CD14-positive monocyte (primary cell): Measurements from ENCODE around the gene AQP6. TPM values are rescaled to one million over a fixed set of nuclear protein-coding genes. Genes with fewer than 3 reads are reported as not detected.
A peak's percentile ranks its signal among the peaks of the same experiment; 100 is the strongest.

ENCODE experiments used
- DNase-seq, 3 donors: peaks; one replicate each; pipeline ENCODE4 v3.0.0-alpha.2; 2011 to 2022
- H2AFZ ChIP-seq: 2 replicates; pipeline ENCODE4 v1.6.0; 2012; ENCODE audit warnings: mild to moderate bottlenecking, low read depth, low read length, inconsistent platforms; ENCODE audit not compliant: insufficient read depth, poor library complexity, severe bottlenecking
- H3K27ac ChIP-seq, 2 donors: 1 replicate in 1 of 2; 2 replicates in 1 of 2; pipeline ENCODE4 v1.5.1; 2012 to 2013; ENCODE audit warnings: low read length in 2 of 2, control low read depth in 1 of 2, inconsistent platforms in 1 of 2, low read depth in 1 of 2, mild to moderate bottlenecking in 1 of 2
- H3K27me3 ChIP-seq, 2 donors: one replicate each; pipeline versions ENCODE4 v1.6.0 to v1.6.1; 2011 to 2013; ENCODE audit warnings: low read length in 2 of 2; ENCODE audit not compliant: control insufficient read depth in 2 of 2, insufficient read depth in 2 of 2
- H3K36me3 ChIP-seq, 2 donors: replicated peaks in 1 of 2; 1 replicate in 1 of 2; 2 replicates in 1 of 2; pipeline versions ENCODE4 v1.5.1 to v1.6.1; 2012 to 2013; ENCODE audit warnings: low read length in 2 of 2, control low read depth in 1 of 2, inconsistent platforms in 1 of 2, mild to moderate bottlenecking in 1 of 2; ENCODE audit not compliant: insufficient read depth in 2 of 2, control insufficient read depth in 1 of 2
- H3K4me1 ChIP-seq, 2 donors: 1 replicate in 1 of 2; 2 replicates in 1 of 2; pipeline versions ENCODE4 v1.5.1 to v1.6.1; 2012 to 2013; ENCODE audit warnings: low read length in 2 of 2, control low read depth in 1 of 2, inconsistent platforms in 1 of 2, mild to moderate bottlenecking in 1 of 2, moderate library complexity in 1 of 2; ENCODE audit not compliant: insufficient read depth in 2 of 2, control insufficient read depth in 1 of 2
- H3K4me2 ChIP-seq: replicated peaks from 2 replicates; pipeline ENCODE3; 2012; ENCODE audit warnings: low read length, moderate library complexity, mild to moderate bottlenecking; ENCODE audit not compliant: poor library complexity, severe bottlenecking; ENCODE audit errors: extremely low read depth
- H3K4me3 ChIP-seq, 3 experiments: fragments of 200-600 bp in 1 of 3; sonication (generic) in 1 of 3; replicated peaks in 1 of 3; 1 replicate in 2 of 3; 2 replicates in 1 of 3; pipeline ENCODE4 v1.5.1; 2011 to 2013; ENCODE audit warnings: low read length in 3 of 3, mild to moderate bottlenecking in 3 of 3, control low read depth in 2 of 3, low read depth in 2 of 3, inconsistent platforms in 1 of 3, moderate library complexity in 1 of 3
- H3K79me2 ChIP-seq: 2 replicates; pipeline ENCODE4 v1.6.0; 2012; ENCODE audit warnings: mild to moderate bottlenecking, control low read depth, inconsistent platforms, low read length, moderate library complexity; ENCODE audit not compliant: insufficient read depth
- H3K9ac ChIP-seq: 2 replicates; pipeline ENCODE4 v1.6.0; 2017; ENCODE audit warnings: low read length, mild to moderate bottlenecking; ENCODE audit not compliant: insufficient read depth, poor library complexity, severe bottlenecking
- H3K9me3 ChIP-seq, 2 donors: replicated peaks in 1 of 2; 1 replicate in 1 of 2; 2 replicates in 1 of 2; pipeline versions ENCODE4 v1.5.1 to v1.6.1; 2012 to 2013; ENCODE audit warnings: low read length in 2 of 2, control low read depth in 1 of 2; ENCODE audit not compliant: control insufficient read depth in 1 of 2, insufficient read depth in 1 of 2
- H4K20me1 ChIP-seq: 2 replicates; pipeline ENCODE4 v1.6.0; 2012; ENCODE audit warnings: mild to moderate bottlenecking, low read length, control low read depth, moderate library complexity; ENCODE audit not compliant: insufficient read depth
- H3K27ac Mint-ChIP-seq, 7 donors: one replicate each; pipeline ENCODE4 v1.8.0; 2020; ENCODE audit warnings: mild to moderate bottlenecking in 7 of 7, mixed read lengths in 7 of 7, moderate library complexity in 6 of 7, inconsistent platforms in 2 of 7
- H3K27me3 Mint-ChIP-seq, 3 donors: one replicate each; pipeline ENCODE4 v1.8.0; 2021 to 2022; ENCODE audit warnings: low read depth in 3 of 3, mild to moderate bottlenecking in 3 of 3, mixed read lengths in 3 of 3, moderate library complexity in 3 of 3, inconsistent platforms in 1 of 3
- H3K36me3 Mint-ChIP-seq, 2 donors: one replicate each; pipeline ENCODE4 v1.8.0; 2020; ENCODE audit warnings: mixed read lengths in 2 of 2, inconsistent platforms in 1 of 2, mild to moderate bottlenecking in 1 of 2
- H3K4me1 Mint-ChIP-seq: one replicate; pipeline ENCODE4 v1.8.0; 2020; ENCODE audit warnings: mild to moderate bottlenecking, mixed read lengths
- H3K4me3 Mint-ChIP-seq, 2 donors: one replicate each; pipeline ENCODE4 v1.8.0; 2020; ENCODE audit warnings: mild to moderate bottlenecking in 2 of 2, mixed read lengths in 2 of 2, moderate library complexity in 1 of 2
- H3K9me3 Mint-ChIP-seq, 7 donors: one replicate each; pipeline ENCODE4 v1.8.0; 2020 to 2022; ENCODE audit warnings: mixed read lengths in 7 of 7, mild to moderate bottlenecking in 6 of 7, moderate library complexity in 6 of 7, inconsistent platforms in 2 of 7
- CTCF ChIP-seq: fragments of 200-600 bp; IDR thresholded peaks from one replicate; pipeline ENCODE4 v1.8.0; 2022; ENCODE audit warnings: antibody characterized with exemption, mild to moderate bottlenecking
- WGBS: methylation state at CpG from one replicate; pipeline ENCODE4 v1.1.5; 2013; ENCODE audit warnings: missing lambda C conversion rate; ENCODE audit not compliant: insufficient coverage; 5-methylcytosine and 5-hydroxymethylcytosine counted together
- intact Hi-C, 2 donors: fragments of 100-400 bp; cut with micrococcal nuclease; formaldehyde crosslinking; loops; one replicate each; pipeline versions ENCODE4 v1.15.0 to v1.15.1; 2023
- polyA plus RNA-seq, 3 donors: library from polyadenylated mRNA; depleted of rRNA in 1 of 3; unstranded in 2 of 3; stranded (reverse) in 1 of 3; fragments of 300-500 nt in 2 of 3; fragments of >200 nt in 1 of 3; fragmentation: Illumina TruSeq in 2 of 3; gene quantifications; 1 replicate in 2 of 3; 2 replicates in 1 of 3; pipeline ENCODE4 v1.2.3, GENCODE V29; 2012 to 2021

Gene AQP6
- polyA plus RNA-seq, 3 donors = 0.04 TPM; not detected in 2

- peaks cover 3% of the 10 kb centered on the region for H3K4me1 Mint-ChIP-seq
- Histone ChIP-seq H3K4me1 (no peaks in the 10 kb centered on the region), H4K20me1 (no peaks in the 10 kb centered on the region), H3K4me2 (no peak overlapping the region), H3K4me3 (no peak overlapping the region), H2AFZ (no peak overlapping the region), H3K9ac (no peak overlapping the region), H3K79me2 (peaks cover 67% of the 10 kb centered on the region), H3K27ac (peak overlapping the region in 1 of 2 donors; percentile 34), H3K9me3 (no peaks in the 10 kb centered on the region), H3K27me3 (no peaks in the 10 kb centered on the region), H3K36me3 (peaks cover 26 to 60% of the 10 kb centered on the region in 2 donors)
- H3K4me3 Mint-ChIP-seq = no peak overlapping the region
- intact Hi-C loops = no loop called here
- no peaks in the 10 kb centered on the region for H3K27me3 Mint-ChIP-seq
- TF ChIP-seq CTCF = no peak
- H3K36me3 Mint-ChIP-seq = peaks cover 34 to 64% of the 10 kb centered on the region in 2 donors
- WGBS = no CpG with 5 or more reads among the region's 1 CpG
- no peak overlapping the region for H3K27ac Mint-ChIP-seq
- DNase-seq = no peak
- peaks cover 0 to 2% (median 0%) of the 10 kb centered on the region in 7 donors for H3K9me3 Mint-ChIP-seq
These were observed 34.2 kb downstream of the AQP6 start for GRCh38 chr12:50006754-50007442.

- H3K79me2 ChIP-seq = peaks cover 92% of the 10 kb centered on the region
- 94% methylated on average over 2 of the region's 2 CpGs for WGBS
- no peaks in the 10 kb centered on the region for H4K20me1 ChIP-seq
- H3K27me3 ChIP-seq = no peaks in the 10 kb centered on the region
- H3K9me3 ChIP-seq = no peaks in the 10 kb centered on the region
- H2AFZ ChIP-seq = no peak overlapping the region
- H3K9me3 Mint-ChIP-seq = no peaks in the 10 kb centered on the region
- H3K4me3 Mint-ChIP-seq = no peak overlapping the region
- H3K27me3 Mint-ChIP-seq = no peaks in the 10 kb centered on the region
- no peak overlapping the region for H3K4me3 ChIP-seq
- H3K36me3 Mint-ChIP-seq = peaks cover 22 to 52% of the 10 kb centered on the region in 2 donors
- peaks cover 18 to 21% of the 10 kb centered on the region in 2 donors for H3K4me1 ChIP-seq
- intact Hi-C loops = no loop called here
- peak overlapping the region in 5 of 7 donors; percentile 17 to 83 (median 65) for H3K27ac Mint-ChIP-seq
- peak overlapping the region in 1 of 2 donors; percentile 52 for H3K27ac ChIP-seq
- no peak overlapping the region for H3K4me2 ChIP-seq
- peaks cover 22% of the 10 kb centered on the region for H3K4me1 Mint-ChIP-seq
- H3K36me3 ChIP-seq = peaks cover 7 to 27% of the 10 kb centered on the region in 2 donors
- no peak for DNase-seq
- TF ChIP-seq CTCF = no peak
- H3K9ac ChIP-seq = no peak overlapping the region
These were observed 40.8 kb downstream of the AQP6 start for GRCh38 chr12:50013361-50014147.
